Body of pancreas (tissue), 4 donors: ENCODE results near the gene SCN3B. TPM values are rescaled to one million over a fixed set of nuclear protein-coding genes. Genes with fewer than 3 reads are reported as not detected.

ENCODE experiments used
- ATAC-seq: fragments of 150-250 bp; one replicate; pipeline ENCODE4 v1.9.1; 2016
- DNase-seq, 4 donors: peaks; one replicate each; pipeline ENCODE4 v3.0.0-alpha.2; 2019
- H3K27ac ChIP-seq, 4 donors: fragments of 200-600 bp; sonication (generic); 1 replicate in 3 of 4; 2 replicates in 1 of 4; pipeline versions ENCODE4 v1.5.1 to v1.6.1; 2016 to 2019; ENCODE audit warnings: mild to moderate bottlenecking in 1 of 4, mixed read lengths in 1 of 4, moderate library complexity in 1 of 4
- H3K27me3 ChIP-seq, 2 donors: fragments of 200-600 bp; sonication (generic); one replicate each; pipeline ENCODE4 v1.6.0; 2016; ENCODE audit warnings: mild to moderate bottlenecking in 1 of 2
- H3K36me3 ChIP-seq, 2 donors: fragments of 200-600 bp; sonication (generic); replicated peaks in 1 of 2; 2 replicates each; pipeline ENCODE4 v1.5.1; 2016; ENCODE audit warnings: low read depth in 2 of 2; ENCODE audit not compliant: insufficient read depth in 1 of 2
- H3K4me1 ChIP-seq: fragments of 200-600 bp; sonication (generic); one replicate; pipeline ENCODE4 v1.6.0; 2016
- H3K4me3 ChIP-seq, 2 donors: fragments of 200-600 bp; sonication (generic); 1 replicate in 1 of 2; 2 replicates in 1 of 2; pipeline ENCODE4 v1.5.1; 2016 to 2019
- H3K9me3 ChIP-seq, 3 donors: fragments of 200-600 bp; sonication (generic); 1 replicate in 2 of 3; 2 replicates in 1 of 3; pipeline ENCODE4 v1.5.1; 2016
- CTCF ChIP-seq, 7 experiments: fragments of 450-650 bp in 4 of 7; fragments of 200-600 bp in 3 of 7; sonication (generic) in 3 of 7; IDR thresholded peaks; one replicate each; pipeline ENCODE4 v1.5.1; 2016 to 2019; ENCODE audit warnings: antibody characterized with exemption in 7 of 7
- POLR2A ChIP-seq, 3 donors: fragments of 450-650 bp; IDR thresholded peaks; one replicate each; pipeline ENCODE4 v1.6.1; 2016; ENCODE audit warnings: antibody characterized with exemption in 3 of 3, mild to moderate bottlenecking in 2 of 3
- WGBS, 2 donors: methylation state at CpG; one replicate each; pipeline ENCODE4 v1.1.5; 2017; 5-methylcytosine and 5-hydroxymethylcytosine counted together
- intact Hi-C: fragments of 100-400 bp; cut with DNase I; formaldehyde crosslinking; loops from one replicate; pipeline ENCODE4 v1.15.1; 2023
- total RNA-seq, 2 donors: library from RNA; depleted of rRNA; stranded (reverse); fragments of >200 nt; gene quantifications; one replicate each; pipeline ENCODE4 v1.1.0, GENCODE V29; 2016

SCN3B gene
- total RNA-seq, 2 donors from 2014 or later = 0.78 to 1.6 TPM

DNA sequence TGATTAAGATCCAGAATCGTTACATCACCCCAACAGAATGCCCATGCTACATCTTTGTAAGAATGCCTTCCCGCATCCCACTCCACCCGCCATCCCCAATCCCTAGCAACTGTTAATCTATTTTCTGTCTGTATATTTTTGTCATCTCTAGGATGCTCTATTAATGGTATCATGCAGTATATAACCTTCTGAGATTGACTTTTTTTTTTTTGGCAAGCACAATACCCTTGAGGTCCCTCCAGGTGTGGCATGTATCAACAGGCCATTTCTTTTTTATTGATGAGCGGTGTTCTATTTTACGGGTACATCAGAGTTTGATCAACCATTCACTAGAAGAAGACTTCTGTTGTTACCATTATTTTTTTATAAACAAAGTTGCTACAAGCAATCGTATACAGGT, 30.2 kb upstream of the SCN3B start:
- WGBS, 2 donors = 80 to 84% methylated on average over 6 of the region's 6 CpGs
- no peak for ATAC-seq
- intact Hi-C loops = no loop called here

GRCh38 chr11:123683428-123684170, 29.2 kb upstream of the SCN3B start:
- Histone ChIP-seq H3K4me1 (no peaks in the 10 kb centered on the region), H3K27me3 (no peaks in the 10 kb centered on the region), H3K27ac (no peak overlapping the region), H3K9me3 (no peaks in the 10 kb centered on the region), H3K36me3 (no peaks in the 10 kb centered on the region), H3K4me3 (no peak overlapping the region)
- ATAC-seq = no peak
- DNase-seq = no peak
- intact Hi-C loops = no loop called here
- 28 to 30% methylated on average over 8 of the region's 8 CpGs for WGBS, 2 donors
- TF ChIP-seq POLR2A (IDR thresholded peaks at IDR 0.05) (no peak), CTCF (IDR thresholded peaks at IDR 0.05) (no peak)

More for the DNA sequence above, 30.2 kb upstream of the SCN3B start:
- no peak for TF ChIP-seq CTCF (IDR thresholded peaks at IDR 0.05)
- TF ChIP-seq POLR2A (IDR thresholded peaks at IDR 0.05) = no peak
- Histone ChIP-seq H3K4me3 (no peak overlapping the region), H3K4me1 (no peaks in the 10 kb centered on the region), H3K27ac (no peak overlapping the region), H3K9me3 (no peaks in the 10 kb centered on the region), H3K36me3 (no peaks in the 10 kb centered on the region), H3K27me3 (no peaks in the 10 kb centered on the region)
- DNase-seq = no peak

GRCh38 chr11:123682696-123683410, 28.4 kb upstream of the SCN3B start:
- Histone ChIP-seq H3K27me3 (no peaks in the 10 kb centered on the region), H3K36me3 (no peaks in the 10 kb centered on the region), H3K4me1 (no peaks in the 10 kb centered on the region), H3K9me3 (no peaks in the 10 kb centered on the region), H3K4me3 (no peak overlapping the region), H3K27ac (no peak overlapping the region)
- ATAC-seq (no peak), DNase-seq (no peak)
- WGBS, 2 donors = 21 to 34% methylated on average over 5 of the region's 5 CpGs
- TF ChIP-seq POLR2A (IDR thresholded peaks at IDR 0.05) (no peak), CTCF (IDR thresholded peaks at IDR 0.05) (no peak)
- intact Hi-C loops = no loop called here

DNA sequence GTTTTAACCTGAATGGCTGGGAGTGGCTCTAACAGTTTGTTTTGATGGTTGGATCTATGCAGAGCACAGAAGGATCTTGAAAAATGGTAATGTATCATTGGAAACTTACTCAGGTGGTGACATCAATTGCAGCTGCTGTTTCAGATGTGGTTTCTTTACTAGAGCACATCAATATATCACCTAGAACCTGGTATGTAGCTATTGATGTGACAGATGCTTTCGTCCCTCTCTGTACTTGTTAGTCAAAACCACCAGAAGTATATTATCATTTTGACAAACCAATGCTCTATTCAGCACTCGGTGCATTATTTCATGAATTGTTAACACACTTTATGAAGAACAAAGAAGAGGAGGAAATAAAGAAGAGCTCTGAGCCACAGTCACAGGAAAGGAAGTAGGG, 26.6 kb upstream of the SCN3B start:
- WGBS, 2 donors = 35 to 47% methylated on average over 2 of the region's 2 CpGs
- no peaks in the 10 kb centered on the region for H3K4me1 ChIP-seq
- H3K4me3 ChIP-seq = no peak overlapping the region
- no peak overlapping the region for H3K27ac ChIP-seq
- intact Hi-C loops = no loop called here
- ATAC-seq (no peak), DNase-seq (no peak)
- no peaks in the 10 kb centered on the region for H3K36me3 ChIP-seq
- no peaks in the 10 kb centered on the region for H3K27me3 ChIP-seq
- TF ChIP-seq POLR2A (IDR thresholded peaks at IDR 0.05) (no peak), CTCF (IDR thresholded peaks at IDR 0.05) (no peak)
- no peaks in the 10 kb centered on the region for H3K9me3 ChIP-seq
